GM19099 (cell line): Measurements from ENCODE around the gene MAP3K14.

ENCODE experiments used
- POLR2A ChIP-seq: IDR thresholded peaks from 3 replicates; pipeline ENCODE4 v1.6.1; 2011; ENCODE audit warnings: low read depth; ENCODE audit not compliant: insufficient read length; ENCODE audit errors: extremely low read depth

MAP3K14 gene

DNA sequence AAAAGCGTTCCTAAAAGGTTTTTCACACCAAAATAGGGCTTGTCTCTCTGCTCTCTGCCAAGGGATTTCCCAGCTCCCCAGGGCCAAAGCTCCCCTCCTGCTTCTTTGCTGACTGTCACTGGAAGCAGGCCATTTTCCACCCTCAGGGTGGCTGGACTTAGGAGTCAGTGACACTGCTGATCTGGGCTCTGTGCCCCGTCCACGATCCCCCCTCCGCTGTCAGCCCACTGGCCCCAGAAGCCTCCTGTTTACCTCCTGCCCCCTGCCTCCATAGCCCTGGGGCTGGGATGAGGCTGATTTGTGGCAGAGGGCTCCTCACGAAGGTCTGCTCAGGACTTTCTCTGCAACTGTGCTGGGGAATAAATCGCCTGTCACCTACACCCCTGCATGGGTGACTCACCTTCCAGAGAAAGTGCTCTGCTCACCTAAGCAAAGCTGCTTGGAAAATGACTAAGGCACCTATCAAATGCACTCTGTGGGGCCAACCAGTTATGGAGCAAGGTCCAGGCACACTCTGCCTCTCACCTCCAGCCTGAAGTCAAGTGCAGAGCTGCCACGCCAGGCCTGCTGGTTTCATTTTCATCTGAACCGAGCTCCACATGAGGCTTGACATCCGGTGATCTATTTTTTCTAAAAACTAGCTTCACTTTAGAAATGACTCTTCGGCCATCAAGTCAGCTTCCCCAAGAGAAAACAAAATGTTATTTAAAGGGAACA is 4.9 kb downstream of the MAP3K14 start:
- peak; percentile 48 for TF ChIP-seq POLR2A

DNA sequence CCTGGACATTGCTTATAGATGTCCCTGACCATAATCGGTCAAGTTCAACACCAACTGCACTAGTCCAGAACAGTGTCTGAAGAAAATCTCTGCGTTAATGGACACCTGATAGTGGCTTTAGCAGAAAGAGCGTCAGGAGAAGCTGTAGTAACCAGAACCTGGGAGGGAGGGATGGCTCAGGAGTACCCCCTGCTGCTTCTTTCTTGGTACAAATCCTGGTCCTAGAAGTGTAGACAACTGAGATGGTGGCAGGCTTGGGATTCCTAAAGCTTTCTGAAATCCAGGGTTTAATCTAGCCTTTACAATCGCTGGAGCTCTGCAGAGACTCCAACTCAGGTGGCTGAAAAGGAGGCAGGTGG is 5.4 kb downstream of the MAP3K14 start:
- TF ChIP-seq POLR2A = no peak

DNA sequence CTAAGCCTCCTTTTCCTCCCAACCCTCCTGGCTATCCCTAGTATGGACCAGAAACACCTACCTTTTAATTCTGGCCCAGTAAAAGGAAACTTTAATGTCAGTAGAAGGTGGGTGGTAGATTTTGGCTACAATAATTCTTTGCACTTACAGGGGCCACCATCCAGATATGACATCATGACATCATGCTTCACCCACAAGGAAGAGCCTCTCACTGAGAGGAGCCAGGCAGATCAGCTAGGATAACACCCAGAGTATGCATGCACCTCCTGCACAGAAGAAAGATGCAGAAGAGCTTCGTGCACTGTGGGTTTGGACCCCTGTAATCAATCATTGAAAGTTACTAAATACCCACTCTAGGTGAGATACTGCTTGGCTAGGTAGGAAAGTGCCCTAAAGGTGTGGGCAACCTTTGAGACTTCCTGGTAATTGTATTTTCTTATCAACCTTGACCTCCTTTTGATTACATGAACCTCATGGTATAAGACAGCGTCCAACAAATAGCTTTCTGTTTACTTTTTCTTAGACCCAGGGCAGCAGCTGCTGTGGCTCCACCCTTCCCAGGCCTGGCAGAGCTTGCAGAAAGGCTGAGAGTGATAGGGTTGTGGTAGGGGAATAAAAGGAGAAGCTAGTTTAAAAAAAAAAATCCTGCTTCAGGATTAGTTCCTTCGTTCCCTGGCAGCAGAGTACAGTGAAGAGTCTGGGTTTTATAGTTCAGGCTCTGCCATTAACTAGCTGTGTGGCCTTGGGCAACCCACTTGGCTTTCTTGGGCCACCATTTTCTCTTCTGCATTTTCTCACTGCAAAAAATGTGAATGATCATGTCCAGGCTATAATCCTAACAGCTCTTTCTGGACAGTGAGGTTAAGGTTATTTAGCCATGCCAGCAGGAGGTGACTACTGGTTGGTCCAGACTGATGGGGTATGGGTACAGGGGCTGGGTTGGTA is 6.2 kb downstream of the MAP3K14 start:
- no peak for TF ChIP-seq POLR2A

DNA sequence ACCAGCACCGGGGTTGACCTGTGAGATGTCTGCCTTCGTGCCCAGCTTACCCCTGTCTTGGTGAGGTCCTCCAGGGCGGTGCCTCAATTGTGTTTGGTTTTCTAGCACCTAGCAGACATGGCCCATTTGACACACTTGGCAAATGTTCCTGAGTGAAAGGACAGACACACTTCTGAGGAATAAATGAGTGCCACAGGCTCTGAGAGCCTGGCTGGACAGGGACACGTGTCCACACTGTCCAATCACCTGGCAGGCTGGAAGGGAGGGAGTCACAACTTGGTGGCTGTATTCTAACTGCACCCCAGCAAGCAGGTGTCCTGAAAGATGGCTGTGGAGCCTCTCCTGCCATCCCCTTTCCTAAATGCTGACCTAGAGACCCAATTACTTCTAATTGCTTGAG is 7.4 kb downstream of the MAP3K14 start:
- TF ChIP-seq POLR2A = no peak

DNA sequence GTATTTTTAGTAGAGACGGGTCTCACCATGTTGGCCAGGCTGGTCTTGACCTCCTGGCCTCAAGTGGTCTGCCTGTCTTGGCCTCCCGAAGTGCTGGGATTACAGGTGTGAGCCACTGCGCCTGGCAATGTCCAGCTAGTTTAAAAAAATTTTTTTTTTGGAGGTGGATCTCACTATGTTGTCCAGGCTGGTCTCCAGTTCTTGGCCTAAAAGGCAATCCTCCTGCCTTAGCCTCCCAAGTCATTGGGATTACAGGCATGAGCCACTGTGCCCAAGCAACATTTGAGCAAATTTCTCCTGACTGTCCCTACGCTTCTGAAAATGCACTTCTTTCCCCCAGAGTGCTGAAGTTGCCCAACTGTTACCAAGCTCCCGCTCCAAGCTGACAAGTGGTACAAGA is 8.0 kb downstream of the MAP3K14 start:
- TF ChIP-seq POLR2A = no peak

DNA sequence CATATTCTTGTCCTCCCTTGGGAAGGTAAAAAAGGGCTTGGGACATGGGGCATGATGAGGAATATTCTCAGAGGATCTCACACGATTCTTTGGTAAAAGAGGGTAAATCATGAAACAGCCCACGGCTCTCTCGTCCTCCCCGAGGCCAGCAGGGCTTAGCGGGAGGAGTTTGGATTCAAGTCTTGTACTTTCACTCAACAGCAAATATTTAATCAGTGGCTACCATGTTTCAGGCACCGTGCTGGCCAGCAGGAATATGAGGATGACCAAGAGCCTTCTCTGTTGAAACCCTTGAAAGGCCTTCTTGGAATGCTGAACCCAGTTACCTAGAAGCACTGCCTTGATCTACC is 8.8 kb downstream of the MAP3K14 start:
- no peak for TF ChIP-seq POLR2A

DNA sequence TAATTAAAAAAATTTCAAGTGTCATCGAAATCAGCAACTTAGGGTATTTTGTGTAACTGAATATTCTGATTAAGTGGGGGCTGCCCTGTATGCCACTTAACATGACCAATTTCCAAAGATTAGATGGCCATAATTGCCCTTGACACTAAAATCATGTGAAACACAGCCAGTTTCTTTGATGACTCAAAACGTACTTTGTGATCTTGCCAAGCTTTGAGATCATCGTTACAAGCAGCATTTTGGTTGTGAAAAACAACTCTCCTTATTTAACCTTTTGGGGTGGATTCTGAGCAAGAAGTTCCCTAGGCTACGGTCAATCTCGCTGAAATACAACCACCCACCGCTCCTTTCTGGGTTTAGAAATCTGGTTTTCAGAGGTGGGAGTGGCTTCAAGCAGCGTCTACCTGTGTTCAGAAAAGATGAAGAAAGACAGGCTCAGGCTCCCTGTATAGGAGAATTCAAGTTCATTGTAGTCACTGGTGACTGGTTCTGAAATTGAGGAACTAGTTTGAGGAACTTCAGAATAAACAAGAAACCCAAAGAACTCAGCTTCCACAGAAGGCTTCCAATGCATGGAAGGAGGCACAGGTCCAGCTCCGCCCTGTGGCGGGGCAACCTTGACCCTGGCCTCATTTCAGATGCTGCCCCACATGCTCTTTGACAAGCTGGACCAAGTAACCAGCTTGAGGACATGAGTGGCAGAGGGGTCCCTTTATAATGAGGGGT is 9.4 kb downstream of the MAP3K14 start:
- TF ChIP-seq POLR2A = peak; percentile 31

DNA sequence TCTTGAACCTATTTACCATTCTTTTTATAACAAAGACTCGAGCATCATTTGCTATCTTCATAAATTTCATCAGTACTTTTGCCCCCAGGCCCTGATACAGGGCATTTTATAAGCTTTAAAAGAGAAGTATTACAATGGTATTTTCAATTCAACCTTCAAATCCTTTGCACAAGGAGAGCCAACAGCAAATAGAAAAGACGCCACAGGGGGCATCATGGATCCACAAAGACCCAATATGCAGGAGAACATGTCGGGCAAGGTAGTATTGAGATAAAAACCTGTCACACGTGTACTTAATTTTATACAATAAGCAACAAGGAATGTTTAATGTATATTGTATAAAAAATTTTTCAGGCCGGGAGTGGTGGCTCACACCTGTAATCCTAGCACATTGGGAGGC is 10.2 kb downstream of the MAP3K14 start:
- no peak for TF ChIP-seq POLR2A

DNA sequence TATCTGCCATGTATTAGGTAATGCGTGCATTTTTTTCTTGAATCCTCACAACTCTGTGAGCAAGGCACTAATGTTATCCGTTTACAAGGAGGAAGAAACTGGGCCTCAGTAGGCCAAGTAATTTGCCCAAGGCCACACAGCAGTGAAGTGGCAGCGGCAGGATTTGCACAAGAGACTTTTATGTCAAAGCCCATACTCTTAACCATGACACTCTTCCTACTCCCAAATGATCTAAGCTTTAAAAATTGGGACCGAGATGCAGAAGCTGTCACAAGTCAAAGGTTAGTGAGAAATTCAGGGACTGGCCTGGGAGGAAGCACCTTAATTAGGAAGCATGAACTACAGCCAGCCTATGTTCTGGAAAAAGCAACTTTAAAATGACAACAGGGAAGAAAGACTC is 10.7 kb downstream of the MAP3K14 start:
- no peak for TF ChIP-seq POLR2A

DNA sequence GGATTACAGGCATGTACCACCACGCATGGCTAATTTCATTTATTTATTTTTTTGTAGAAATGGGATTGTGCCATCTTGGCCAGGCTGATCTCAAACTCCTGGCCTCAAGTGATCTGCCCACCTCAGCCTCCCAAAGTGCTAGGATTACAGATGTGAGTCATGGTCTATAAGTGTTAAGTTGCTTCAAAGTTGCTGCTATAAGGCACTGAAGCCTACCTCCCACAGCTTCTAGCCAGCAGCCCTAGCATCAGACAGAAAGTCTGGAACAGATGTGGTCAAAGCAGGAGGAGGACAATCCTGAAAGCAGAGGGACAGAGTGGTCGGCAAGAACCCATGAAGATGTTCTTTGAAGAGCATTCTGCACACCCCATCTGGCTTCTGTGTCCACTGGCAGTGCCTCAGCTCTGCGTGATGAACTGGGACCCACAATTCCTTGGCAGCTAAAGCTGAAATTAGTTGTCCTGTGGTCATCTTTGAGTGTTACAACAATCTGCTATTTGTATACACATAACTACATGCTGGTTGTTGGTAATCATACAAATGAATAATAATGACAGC is 11.2 kb downstream of the MAP3K14 start:
- no peak for TF ChIP-seq POLR2A

DNA sequence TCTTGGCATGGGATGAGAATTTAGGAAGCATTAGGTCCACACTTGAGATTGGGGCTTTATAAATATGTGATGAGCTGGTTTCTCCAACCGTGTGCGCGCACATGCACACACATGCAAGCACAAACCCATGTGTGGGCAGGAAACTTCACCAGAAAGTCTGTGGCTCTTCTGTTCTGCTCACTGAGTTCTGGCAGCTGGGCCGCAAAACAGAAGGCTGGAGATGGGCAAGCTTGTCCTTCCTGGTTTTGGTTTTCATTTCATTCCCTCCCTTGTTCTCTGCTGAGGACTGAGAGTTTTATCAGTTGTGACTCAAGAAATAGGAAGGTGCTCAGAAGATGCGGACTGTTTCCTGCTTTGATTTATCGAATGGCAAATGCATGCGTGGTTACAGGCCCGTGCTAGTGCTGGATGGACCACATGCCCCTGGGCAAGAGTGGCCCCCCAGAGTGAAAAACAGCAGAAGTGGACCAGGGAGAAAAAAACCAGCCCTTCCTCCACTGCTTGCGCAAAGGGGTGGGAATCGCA is 14.1 kb downstream of the MAP3K14 start:
- peak; percentile 24 for TF ChIP-seq POLR2A

DNA sequence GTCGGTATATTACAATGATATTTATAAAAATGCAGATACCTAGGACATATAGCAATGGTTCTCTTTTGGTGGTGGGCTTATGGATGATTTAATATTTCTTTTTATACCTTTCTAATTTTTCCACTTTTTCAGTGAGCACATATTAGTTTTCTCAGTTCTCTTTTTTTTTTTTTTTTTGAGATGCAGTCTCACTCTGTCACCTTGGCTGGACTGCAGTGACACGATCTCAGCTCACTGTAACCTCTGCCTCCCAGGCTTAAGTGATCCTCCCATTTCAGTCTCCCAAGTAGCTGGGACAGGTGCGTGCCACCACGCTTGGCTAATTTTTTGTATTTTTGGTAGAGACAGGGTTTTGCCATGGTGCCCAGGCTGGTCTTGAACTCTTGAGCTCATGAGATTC is 15.1 kb downstream of the MAP3K14 start:
- no peak for TF ChIP-seq POLR2A

DNA sequence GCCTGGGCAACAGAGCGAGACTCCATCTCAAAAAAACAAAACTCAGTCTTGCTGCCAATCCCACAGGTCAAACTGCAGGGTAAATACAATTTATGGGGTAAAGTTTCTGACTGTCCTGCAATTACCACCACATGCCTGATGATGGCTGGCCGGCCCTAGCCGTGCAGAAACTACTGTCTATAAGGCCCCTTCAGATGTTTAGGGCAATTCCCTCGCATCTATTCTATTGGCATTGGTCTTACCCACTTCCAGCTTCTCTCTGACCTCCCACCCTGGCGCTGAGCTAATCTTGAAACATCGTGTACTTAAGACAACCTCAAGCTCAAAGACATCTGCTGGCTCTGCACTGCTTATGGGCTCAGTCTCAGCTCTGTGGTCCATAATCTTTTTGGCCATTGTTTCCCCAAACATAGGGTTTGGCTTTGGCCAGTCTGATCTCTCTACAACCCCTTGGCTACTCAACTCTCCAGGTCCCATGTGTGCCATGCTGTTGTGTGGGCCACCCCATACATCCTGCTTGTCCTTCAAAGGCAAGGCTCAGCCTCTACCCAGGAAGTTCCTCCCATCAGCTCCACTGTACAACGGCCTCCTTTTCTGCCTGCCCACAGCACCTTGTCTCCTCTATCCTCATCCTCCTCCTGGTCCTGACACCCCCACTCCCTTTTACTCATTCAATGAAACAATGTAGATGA is 16.6 kb downstream of the MAP3K14 start:
- no peak for TF ChIP-seq POLR2A

DNA sequence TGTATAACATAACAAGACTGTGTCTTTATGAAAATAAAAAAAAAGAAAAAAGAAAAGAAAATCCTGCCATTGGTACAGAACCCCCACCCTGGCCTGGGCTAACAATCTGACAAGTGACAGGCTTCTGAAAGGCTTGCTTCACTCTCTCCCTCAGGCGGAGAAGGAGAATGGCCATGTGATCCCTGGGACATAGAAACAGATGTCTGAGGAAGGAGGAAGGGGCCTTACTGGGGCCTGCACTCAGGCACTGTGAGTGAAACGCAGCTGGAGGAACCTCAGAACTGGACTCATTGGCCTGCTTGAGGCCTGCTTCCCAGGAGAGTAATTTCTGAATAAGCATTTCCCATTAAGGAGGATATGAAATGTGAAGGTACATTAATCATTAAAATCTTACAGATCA is 17.5 kb downstream of the MAP3K14 start:
- no peak for TF ChIP-seq POLR2A
